ENCODE results near the gene BPIFA2.

Gene BPIFA2

DNA sequence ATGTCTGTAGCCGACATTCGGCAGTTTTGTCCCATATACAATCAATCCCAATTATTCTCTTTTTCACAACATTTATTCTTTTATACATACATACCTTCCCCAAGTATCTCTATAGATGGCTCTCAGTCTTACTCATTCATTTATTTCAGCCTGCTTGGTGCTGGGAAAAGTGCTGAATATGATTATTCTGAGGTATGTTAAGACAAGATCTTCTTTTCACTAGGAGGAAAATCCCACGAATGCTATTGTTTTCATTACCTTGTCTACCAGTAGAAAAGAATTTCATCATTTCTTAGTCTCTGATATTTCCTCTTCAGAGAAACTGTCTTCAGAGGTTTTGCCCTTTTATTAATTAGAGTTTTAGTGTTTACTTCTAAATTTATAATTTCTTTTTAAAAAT lies 35.5 kb downstream of the BPIFA2 start:
- no peak for DNase-seq

DNA sequence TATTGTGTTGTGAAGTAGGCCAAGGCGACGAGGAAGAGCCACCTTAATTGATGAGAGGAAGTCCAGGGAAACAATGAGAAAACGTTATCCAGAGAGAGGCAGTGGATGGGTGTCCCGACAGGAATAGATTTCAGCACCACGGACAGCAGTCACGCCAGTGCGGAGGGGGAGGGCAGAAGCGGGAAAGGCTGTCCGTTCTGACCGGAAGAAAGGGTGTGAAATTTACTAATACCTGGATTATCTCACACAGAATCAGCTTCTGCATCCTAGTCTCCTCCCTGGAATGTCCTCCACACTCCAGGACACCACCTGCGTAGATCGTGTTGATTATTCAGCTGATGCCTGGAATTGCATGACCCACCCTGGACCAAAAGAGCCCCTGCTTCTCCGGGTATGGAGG lies 41.8 kb downstream of the BPIFA2 start:
- peak; percentile 51 for DNase-seq

DNA sequence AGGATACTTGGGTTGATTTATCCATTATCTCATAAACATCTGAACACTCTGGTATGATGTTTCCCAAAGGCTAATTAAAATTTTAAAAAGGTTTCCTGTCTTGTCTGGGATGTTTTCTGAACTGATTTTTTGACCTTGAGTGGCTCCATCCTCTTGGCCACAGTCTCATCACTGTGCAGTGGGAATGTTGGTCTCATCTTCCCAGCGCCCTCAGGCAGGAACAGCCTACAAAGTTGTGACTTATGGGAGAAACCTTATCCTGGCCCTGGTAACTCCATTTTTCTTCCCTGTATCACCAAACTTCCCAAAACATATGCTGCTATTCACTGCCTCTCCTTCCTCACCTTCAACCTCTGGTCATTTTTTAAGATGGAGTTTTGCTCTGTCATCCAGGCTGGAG lies 42.4 kb downstream of the BPIFA2 start:
- no peak for DNase-seq

DNA sequence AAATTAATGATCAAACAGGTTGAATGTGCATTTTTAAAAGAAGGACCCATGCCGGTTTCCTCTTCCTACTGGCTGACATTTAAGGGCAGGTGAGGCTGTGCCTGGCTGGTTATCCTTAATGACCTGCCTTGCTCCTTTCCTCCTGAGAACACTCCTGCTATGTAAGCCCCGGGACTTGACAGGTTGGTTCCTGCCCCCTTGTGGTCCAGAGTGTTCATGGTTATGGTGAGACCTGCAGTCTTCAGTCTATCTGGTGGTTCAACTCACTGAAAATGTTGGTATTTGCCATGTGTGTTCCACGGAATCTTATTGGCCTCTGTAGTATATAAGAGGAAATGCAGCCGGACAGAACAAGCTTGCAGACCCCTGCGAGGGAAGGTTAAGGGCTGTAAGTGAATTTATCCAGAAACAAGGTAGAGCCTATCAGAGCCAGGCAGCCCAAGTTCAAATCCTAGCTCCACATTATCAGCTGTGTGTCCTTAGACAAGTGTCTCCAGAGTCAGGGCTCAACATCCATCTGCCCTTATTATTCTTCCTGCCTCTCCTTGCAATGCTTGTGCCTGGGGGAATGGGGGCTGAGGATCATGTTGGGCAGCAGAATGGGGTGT lies 44.0 kb downstream of the BPIFA2 start:
- DNase-seq, result peak; percentile 6

DNA sequence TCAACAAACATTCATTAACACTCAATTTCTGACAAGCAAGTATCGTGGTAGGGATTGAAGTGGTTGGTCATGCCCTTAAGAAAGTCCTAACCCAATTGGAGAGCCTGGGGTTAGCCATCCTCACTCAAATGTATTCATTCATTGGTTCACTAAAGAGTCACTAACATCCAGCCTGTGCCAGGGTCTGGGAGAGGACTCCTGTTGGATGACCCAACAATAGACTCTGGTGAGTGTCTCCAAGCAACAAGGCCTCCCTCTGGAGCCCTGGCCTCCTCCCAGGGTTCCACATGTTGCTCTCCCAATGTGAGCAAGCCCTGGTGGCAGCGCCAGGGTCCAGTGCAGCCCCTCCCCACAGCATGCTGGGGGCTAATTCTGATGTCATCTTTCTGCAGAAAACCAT lies 49.1 kb downstream of the BPIFA2 start, which contains the start of gene BPIFA3:
BPIFA3 (plus strand) TSS at position 301 of the 400 bp plus-strand sequence. CDS start 185 bp downstream, outside the sequence.
- no peak for DNase-seq

DNA sequence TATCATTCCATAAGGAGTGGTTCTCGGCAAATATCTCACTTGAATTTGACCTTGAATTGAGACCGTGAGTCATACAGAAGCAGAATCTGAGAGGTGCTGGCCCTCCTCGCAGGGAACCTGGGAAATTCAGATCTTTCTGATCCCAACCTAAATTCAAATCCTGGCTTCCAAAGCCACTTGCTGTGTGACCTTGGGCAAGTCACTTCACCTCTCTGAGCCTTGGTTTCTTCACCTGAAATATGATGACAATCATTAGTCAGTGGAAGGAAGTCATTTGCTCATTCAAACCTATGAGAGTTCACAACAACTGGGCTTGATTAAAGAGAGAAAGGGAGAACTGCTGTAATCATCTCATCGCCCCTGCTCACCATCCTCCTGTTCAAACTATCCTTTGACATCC lies 56.4 kb downstream of the BPIFA2 start:
- no peak for DNase-seq

DNA sequence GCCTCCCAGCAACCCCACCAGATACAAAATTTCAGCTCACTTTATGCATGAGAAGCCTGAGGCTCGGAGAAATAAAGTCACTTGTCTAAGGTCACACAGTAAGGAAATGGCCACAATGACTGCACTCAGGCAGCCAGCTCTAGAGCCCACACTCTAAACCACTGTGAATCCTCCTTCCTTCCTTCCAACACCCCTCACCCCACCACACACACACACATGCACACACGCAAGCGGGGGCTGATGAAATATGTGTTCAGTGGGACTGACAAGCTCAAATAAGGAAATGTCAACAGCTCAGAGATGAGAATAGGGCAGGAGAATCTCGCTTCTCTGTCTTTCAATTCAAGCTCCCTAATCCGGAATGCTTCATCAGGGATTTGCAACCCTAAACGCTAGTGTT lies 61.9 kb downstream of the BPIFA2 start:
- DNase-seq, result no peak

Measured in fibroblast of skin of right quadriceps (primary cell).